K562 (cell line): Measurements from ENCODE around the gene SLC8A2.

ENCODE experiments used
- CHD2 ChIP-seq: IDR thresholded peaks from 2 replicates; pipeline ENCODE4 v1.6.1; 2011; ENCODE audit warnings: low read depth, low read length
- FOXK1 ChIP-seq: sonication (generic); formaldehyde crosslinking; IDR thresholded peaks from 2 replicates; pipeline ENCODE4 v1.8.0; 2022; ENCODE audit warnings: missing genetic modification reagents, mild to moderate bottlenecking, borderline replicate concordance
- HIVEP1 ChIP-seq: fragments of 250-450 bp; sonication (Bioruptor Pico); IDR thresholded peaks from 2 replicates; pipeline ENCODE4 v1.4.0; 2020; ENCODE audit warnings: mild to moderate bottlenecking
- JUN ChIP-seq, 2 experiments: sonication (generic) in 1 of 2; formaldehyde crosslinking in 1 of 2; IDR thresholded peaks; 2 replicates each; pipeline versions ENCODE4 v1.6.1 to v1.8.0; 2012 to 2022; ENCODE audit warnings: borderline replicate concordance in 2 of 2, mild to moderate bottlenecking in 2 of 2, improper control_type of control experiment in 1 of 2, low read depth in 1 of 2, low read length in 1 of 2, missing genetic modification reagents in 1 of 2
- NR1H2 ChIP-seq: sonication (generic); formaldehyde crosslinking; IDR thresholded peaks from 2 replicates; pipeline ENCODE4 v1.4.0; 2020; ENCODE audit warnings: mild to moderate bottlenecking, missing genetic modification reagents
- TF ChIP-seq, protein P1 (sequence below): fragments of 450-650 bp; formaldehyde crosslinking; IDR thresholded peaks from 2 replicates; pipeline ENCODE4 v1.4.0; 2022; ENCODE audit warnings: mild to moderate bottlenecking, moderate library complexity
- TF ChIP-seq, protein P2 (sequence below), 3 experiments: IDR thresholded peaks in 2 of 3; conservative IDR thresholded peaks in 1 of 3; 2 replicates each; pipeline ENCODE4 v1.5.1; 2011 to 2012; ENCODE audit warnings: low read length in 3 of 3, mild to moderate bottlenecking in 3 of 3, control low read depth in 2 of 3, improper control_type of control experiment in 1 of 3, inconsistent platforms in 1 of 3, low read depth in 1 of 3, mixed read lengths in 1 of 3, moderate library complexity in 1 of 3; ENCODE audit not compliant: insufficient read depth in 2 of 3

DNA sequence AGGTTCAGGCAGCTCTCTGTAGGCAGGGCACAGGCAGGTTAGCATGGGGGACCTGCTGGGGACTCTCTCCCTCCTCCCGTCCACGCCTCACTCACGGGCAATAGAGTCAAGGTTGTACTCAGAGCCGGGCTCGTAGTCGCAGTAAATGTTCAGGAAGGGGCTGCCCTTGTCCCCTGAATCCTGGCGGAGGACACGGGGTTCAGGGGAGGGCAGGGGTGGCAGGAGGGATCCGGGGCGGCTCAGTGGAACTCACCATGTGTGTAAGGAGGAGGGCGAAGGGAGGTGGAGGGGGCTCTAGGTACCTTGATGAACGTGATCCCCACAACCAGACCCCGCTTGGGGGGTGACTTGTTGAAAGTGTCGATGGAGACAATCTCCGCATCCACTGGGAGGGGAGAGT is 11.5 kb upstream of the SLC8A2 start:
- TF ChIP-seq, protein P1, sequence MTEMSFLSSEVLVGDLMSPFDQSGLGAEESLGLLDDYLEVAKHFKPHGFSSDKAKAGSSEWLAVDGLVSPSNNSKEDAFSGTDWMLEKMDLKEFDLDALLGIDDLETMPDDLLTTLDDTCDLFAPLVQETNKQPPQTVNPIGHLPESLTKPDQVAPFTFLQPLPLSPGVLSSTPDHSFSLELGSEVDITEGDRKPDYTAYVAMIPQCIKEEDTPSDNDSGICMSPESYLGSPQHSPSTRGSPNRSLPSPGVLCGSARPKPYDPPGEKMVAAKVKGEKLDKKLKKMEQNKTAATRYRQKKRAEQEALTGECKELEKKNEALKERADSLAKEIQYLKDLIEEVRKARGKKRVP (CRISPR knock-in tag), result no peak
- TF ChIP-seq, protein P2, sequence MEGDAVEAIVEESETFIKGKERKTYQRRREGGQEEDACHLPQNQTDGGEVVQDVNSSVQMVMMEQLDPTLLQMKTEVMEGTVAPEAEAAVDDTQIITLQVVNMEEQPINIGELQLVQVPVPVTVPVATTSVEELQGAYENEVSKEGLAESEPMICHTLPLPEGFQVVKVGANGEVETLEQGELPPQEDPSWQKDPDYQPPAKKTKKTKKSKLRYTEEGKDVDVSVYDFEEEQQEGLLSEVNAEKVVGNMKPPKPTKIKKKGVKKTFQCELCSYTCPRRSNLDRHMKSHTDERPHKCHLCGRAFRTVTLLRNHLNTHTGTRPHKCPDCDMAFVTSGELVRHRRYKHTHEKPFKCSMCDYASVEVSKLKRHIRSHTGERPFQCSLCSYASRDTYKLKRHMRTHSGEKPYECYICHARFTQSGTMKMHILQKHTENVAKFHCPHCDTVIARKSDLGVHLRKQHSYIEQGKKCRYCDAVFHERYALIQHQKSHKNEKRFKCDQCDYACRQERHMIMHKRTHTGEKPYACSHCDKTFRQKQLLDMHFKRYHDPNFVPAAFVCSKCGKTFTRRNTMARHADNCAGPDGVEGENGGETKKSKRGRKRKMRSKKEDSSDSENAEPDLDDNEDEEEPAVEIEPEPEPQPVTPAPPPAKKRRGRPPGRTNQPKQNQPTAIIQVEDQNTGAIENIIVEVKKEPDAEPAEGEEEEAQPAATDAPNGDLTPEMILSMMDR (IDR thresholded peaks at IDR 0.05 in 2 of 3, conservative IDR thresholded peaks at IDR 0.05 in 1 of 3; ENCODE audit: insufficient read depth in 2 of 3, low read depth in 1 of 3, low read length in 3 of 3), result no peak
- TF ChIP-seq NR1H2 (CRISPR knock-in tag), result no peak
- TF ChIP-seq JUN (IDR thresholded peaks at IDR 0.05; ENCODE audit: borderline replicate concordance, low read depth, low read length), result no peak
- no peak for TF ChIP-seq JUN (CRISPR knock-in tag; IDR thresholded peaks at IDR 0.05; ENCODE audit: borderline replicate concordance)
- TF ChIP-seq CHD2, result no peak
- TF ChIP-seq HIVEP1 (CRISPR knock-in tag), result no peak
- TF ChIP-seq FOXK1 (CRISPR knock-in tag), result no peak
